Muscle of leg (tissue), 16 donors: Measurements from ENCODE around the gene FAM43A. TPM values are rescaled to one million over a fixed set of nuclear protein-coding genes. Genes with fewer than 3 reads are reported as not detected.

Experiments
- DNase-seq: peaks from one replicate; pipeline ENCODE4 v3.0.0; 2013
- H3K27ac ChIP-seq: one replicate; pipeline ENCODE4 v1.5.1; 2013; ENCODE audit warnings: mild to moderate bottlenecking, low read length, control low read depth
- H3K27me3 ChIP-seq: one replicate; pipeline ENCODE4 v1.6.1; 2013; ENCODE audit warnings: low read length; ENCODE audit not compliant: control insufficient read depth, insufficient read depth
- H3K36me3 ChIP-seq: one replicate; pipeline ENCODE4 v1.6.1; 2013; ENCODE audit warnings: low read length; ENCODE audit not compliant: control insufficient read depth, insufficient read depth
- H3K4me1 ChIP-seq: one replicate; pipeline ENCODE4 v1.6.1; 2013; ENCODE audit warnings: low read length; ENCODE audit not compliant: control insufficient read depth, insufficient read depth
- H3K4me3 ChIP-seq: one replicate; pipeline ENCODE4 v1.5.1; 2013; ENCODE audit warnings: low read length, control low read depth
- H3K9me3 ChIP-seq: replicated peaks from 2 replicates; pipeline ENCODE4 v1.6.1; 2013; ENCODE audit warnings: low read depth, low read length; ENCODE audit not compliant: control insufficient read depth
- WGBS: methylation state at CpG from one replicate; pipeline ENCODE4 v1.1.5; 2013; ENCODE audit warnings: missing lambda C conversion rate; ENCODE audit not compliant: insufficient coverage; 5-methylcytosine and 5-hydroxymethylcytosine counted together
- long read RNA-seq, 11 donors: transcript quantifications; one replicate each; lab custom pipeline, GENCODE V29; 2026
- polyA plus RNA-seq, 8 donors: library from polyadenylated mRNA; unstranded; fragments of 120-200 nt; gene quantifications; one replicate each; pipeline versions ENCODE4 v1.2.1 to v1.2.3, GENCODE V29; 2013; ENCODE audit warnings: inconsistent platforms in 1 of 8, low replicate concordance in 1 of 8; ENCODE audit not compliant: insufficient read length in 8 of 8, insufficient read depth in 1 of 8
- total RNA-seq: library from RNA; stranded (reverse); fragments of 120-200 nt; gene quantifications from one replicate; pipeline ENCODE4 v1.2.4, GENCODE V29; 2013

FAM43A gene, protein sequence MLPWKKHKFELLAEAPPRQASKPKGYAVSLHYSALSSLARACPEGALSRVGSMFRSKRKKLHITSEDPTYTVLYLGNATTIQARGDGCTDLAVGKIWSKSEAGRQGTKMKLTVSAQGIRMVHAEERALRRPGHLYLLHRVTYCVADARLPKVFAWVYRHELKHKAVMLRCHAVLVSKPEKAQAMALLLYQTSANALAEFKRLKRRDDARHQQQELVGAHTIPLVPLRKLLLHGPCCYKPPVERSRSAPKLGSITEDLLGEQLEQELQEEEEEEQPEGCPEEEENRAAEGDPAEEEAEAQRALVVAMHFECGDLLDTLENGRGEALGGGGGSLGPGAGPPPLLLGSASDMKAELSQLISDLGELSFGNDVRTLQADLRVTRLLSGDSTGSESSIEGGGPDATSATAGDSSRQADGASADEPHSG
- total RNA-seq (13.8 TPM), polyA plus RNA-seq (10 to 100 TPM; 14.6 to 31.7 (median 23.5) TPM)
- long read RNA-seq, donor 1, transcript FAM43A-201 (1 exons, 2,494 nt), result major isoform, 8 of 8 reads
- long read RNA-seq, donor 1, partial matches to known transcripts, result 0 of 8 reads
- long read RNA-seq, donor 1, other reads (novel, unspliced or antisense), result 0 of 8 reads
- long read RNA-seq, donor 2, result 0 reads
- long read RNA-seq, donor 3, transcript FAM43A-201 (1 exons, 2,494 nt), result major isoform, 23 of 23 reads
- long read RNA-seq, donor 3, partial matches to known transcripts, result 0 of 23 reads
- long read RNA-seq, donor 3, other reads (novel, unspliced or antisense), result 0 of 23 reads
- long read RNA-seq, donor 4, transcript FAM43A-201 (1 exons, 2,494 nt), result major isoform, 22 of 22 reads
- long read RNA-seq, donor 4, partial matches to known transcripts, result 0 of 22 reads
- long read RNA-seq, donor 4, other reads (novel, unspliced or antisense), result 0 of 22 reads
- long read RNA-seq, donor 5, transcript FAM43A-201 (1 exons, 2,494 nt), result major isoform, 72 of 72 reads
- long read RNA-seq, donor 5, partial matches to known transcripts, result 0 of 72 reads
- long read RNA-seq, donor 5, other reads (novel, unspliced or antisense), result 0 of 72 reads
- long read RNA-seq, donor 6, transcript FAM43A-201 (1 exons, 2,494 nt), result major isoform, 24 of 24 reads
- long read RNA-seq, donor 6, partial matches to known transcripts, result 0 of 24 reads
- long read RNA-seq, donor 6, other reads (novel, unspliced or antisense), result 0 of 24 reads
- long read RNA-seq, donor 7, transcript FAM43A-201 (1 exons, 2,494 nt), result major isoform, 29 of 29 reads
- long read RNA-seq, donor 7, partial matches to known transcripts, result 0 of 29 reads
- long read RNA-seq, donor 7, other reads (novel, unspliced or antisense), result 0 of 29 reads
- long read RNA-seq, donor 8, transcript FAM43A-201 (1 exons, 2,494 nt), result major isoform, 31 of 31 reads
- long read RNA-seq, donor 8, partial matches to known transcripts, result 0 of 31 reads
- long read RNA-seq, donor 8, other reads (novel, unspliced or antisense), result 0 of 31 reads
- long read RNA-seq, donor 9, transcript FAM43A-201 (1 exons, 2,494 nt), result major isoform, 19 of 19 reads
- long read RNA-seq, donor 9, partial matches to known transcripts, result 0 of 19 reads
- long read RNA-seq, donor 9, other reads (novel, unspliced or antisense), result 0 of 19 reads
- long read RNA-seq, donor 10, transcript FAM43A-201 (1 exons, 2,494 nt), result major isoform, 35 of 35 reads
- long read RNA-seq, donor 10, partial matches to known transcripts, result 0 of 35 reads
- long read RNA-seq, donor 10, other reads (novel, unspliced or antisense), result 0 of 35 reads
- long read RNA-seq, donor 11, transcript FAM43A-201 (1 exons, 2,494 nt), result major isoform, 18 of 18 reads
- long read RNA-seq, donor 11, partial matches to known transcripts, result 0 of 18 reads
- long read RNA-seq, donor 11, other reads (novel, unspliced or antisense), result 0 of 18 reads

DNA sequence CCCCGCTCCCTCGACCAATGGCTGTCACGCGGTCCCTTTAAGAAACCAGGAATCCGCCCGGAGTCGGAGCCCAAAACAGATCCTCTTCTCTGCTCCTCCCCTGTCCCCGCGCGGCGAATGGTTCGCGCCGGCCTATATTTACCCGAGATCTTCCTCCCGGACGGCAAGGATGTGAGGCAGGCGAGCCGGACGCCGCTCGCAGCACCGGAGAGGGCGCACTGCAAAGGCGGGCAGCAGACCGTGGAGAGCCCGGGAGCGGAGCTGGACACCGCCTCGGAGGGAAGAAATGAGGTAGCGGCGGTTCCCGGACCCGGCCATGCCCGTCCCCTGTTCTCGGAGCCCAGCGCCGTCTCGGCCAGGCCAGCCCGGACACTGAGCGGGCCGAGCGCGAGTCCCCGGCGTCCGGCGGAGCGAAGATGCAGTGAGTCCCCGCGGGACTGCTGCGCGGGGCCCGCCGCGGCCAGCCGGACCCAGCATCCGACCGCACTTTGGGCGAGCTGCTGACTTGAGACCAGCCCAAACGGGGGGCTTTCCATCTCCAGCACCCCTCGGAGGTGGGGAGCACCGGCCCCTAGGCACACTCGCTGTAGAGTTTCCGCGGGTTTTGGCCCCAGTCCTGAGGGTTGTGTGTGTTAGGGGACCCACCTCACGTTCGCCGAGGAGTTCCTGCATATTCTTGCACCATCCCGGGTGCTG is at the start of gene FAM43A:
Gene FAM43A (plus strand): TSS at position 166 of the 696 bp plus-strand sequence. CDS start 944 bp downstream, outside the sequence.
- peak within 1 kb of the TSS; percentile 52 for H3K27ac ChIP-seq
- H3K27me3 ChIP-seq, result peaks cover 18% of the 10 kb centered on the region
- DNase-seq, result peak; percentile 98
- H3K4me1 ChIP-seq, result peaks cover 46% of the 10 kb centered on the region
- H3K36me3 ChIP-seq, result peaks cover 3% of the 10 kb centered on the region
- H3K9me3 ChIP-seq, result no peaks in the 10 kb centered on the region
- H3K4me3 ChIP-seq, result peak within 1 kb of the TSS; percentile 70
- WGBS, result under 1% methylated on average over 63 of the region's 70 CpGs

DNA sequence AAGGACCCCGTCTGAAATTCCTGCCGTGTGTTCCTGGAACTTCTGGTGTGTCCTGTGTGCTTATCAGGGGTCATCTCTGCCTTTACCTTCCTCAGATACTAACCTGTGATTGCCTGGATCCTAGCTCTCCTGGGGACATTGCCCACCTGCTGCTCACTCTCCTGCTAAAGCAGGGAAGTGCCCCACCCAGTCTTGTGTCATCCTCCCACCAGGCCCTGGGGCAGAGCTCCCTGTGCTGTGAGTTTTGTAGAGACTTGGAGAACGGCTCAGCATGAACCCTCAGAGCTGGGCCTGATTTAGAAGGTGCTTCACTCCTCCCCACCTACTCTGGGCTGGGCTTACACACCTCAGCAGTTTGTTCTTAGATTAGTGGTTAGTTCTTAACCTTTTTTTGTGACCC is 48.6 kb upstream of the FAM43A start:
- H3K4me3 ChIP-seq, result no peak overlapping the region
- H3K9me3 ChIP-seq, result no peaks in the 10 kb centered on the region
- H3K27ac ChIP-seq, result no peak overlapping the region
- peaks cover 14% of the 10 kb centered on the region for H3K36me3 ChIP-seq
- no peaks in the 10 kb centered on the region for H3K27me3 ChIP-seq
- DNase-seq, result no peak
- peaks cover 10% of the 10 kb centered on the region for H3K4me1 ChIP-seq
- 88% methylated on average over 2 of the region's 3 CpGs for WGBS

DNA sequence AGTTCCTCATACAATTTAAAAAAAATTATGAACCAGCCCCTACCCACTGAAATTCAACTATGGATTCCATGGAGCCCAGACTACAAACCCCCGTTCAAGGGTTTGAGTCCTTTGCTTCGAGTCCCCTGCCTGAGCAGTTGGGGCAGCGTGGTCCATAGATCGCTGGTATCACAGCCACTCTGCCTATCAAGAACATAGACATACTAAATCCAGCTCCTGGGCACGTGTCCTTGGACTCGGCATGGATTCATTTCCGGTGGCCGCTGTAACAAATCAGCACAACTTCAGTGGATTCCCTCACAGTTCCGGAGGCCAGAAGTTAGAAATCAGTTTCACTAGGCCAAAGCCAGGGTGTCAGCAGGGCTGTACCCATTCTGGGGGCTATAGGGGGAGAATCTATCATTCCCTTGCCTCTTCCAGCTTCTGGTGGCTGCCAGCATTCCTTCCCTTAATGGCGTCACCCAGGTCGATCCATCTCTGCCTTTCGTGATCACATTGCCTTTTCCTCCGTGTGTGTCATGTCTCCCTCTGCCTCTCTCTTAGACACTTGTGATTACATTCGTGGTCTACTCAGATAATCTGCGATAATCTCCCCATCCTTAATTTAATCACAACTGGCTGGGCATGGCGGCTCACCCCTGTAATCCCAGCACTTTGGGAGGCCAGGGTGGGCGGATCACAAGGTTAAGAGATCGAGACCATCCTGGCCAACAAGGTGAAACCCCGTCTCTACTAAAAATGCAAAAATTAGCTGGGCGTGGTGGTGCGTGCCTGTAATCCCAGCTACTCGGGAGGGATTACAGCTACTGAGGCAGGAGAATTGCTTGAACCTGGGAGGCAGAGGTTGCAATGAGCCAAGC is 47.9 kb upstream of the FAM43A start:
- Histone ChIP-seq H3K27me3 (no peaks in the 10 kb centered on the region), H3K4me1 (peaks cover 3% of the 10 kb centered on the region), H3K36me3 (peaks cover 15% of the 10 kb centered on the region), H3K9me3 (no peaks in the 10 kb centered on the region), H3K4me3 (no peak overlapping the region), H3K27ac (no peak overlapping the region)
- no peak for DNase-seq
- 90% methylated on average over 22 of the region's 22 CpGs for WGBS

DNA sequence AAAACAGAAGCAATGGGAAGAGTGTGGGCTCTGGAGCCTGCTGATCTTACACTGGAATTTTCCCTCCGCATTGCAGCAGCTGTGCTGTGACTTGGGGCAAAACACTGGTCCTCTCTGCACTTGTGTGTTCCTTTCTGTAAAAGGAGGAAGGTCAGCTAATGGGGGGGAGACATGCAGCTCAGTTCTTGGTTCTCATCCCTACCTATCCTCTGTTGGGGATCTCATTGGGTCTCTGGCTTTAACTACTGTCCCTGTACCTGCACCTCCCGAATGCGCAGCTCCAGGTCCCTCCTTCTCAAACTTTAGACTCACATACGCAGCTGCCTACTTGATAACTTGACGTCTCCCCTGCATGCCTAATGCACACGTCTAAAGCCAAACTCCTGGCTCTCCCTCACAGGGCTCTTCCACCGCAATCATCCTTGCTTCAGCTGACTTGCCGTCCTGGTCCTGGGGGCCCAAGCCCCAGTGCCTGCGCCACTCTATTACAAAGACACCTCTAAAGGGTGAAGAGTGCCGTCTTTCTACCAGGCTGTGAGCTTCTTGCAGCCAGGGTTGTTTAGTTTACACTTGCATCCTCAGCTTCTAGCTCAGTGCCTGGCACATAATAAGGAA is 46.6 kb upstream of the FAM43A start:
- Histone ChIP-seq H3K9me3 (no peaks in the 10 kb centered on the region), H3K36me3 (peaks cover 18% of the 10 kb centered on the region), H3K4me3 (no peak overlapping the region), H3K27me3 (no peaks in the 10 kb centered on the region), H3K27ac (no peak overlapping the region), H3K4me1 (no peaks in the 10 kb centered on the region)
- WGBS, result 84% methylated on average over 9 of the region's 10 CpGs
- no peak for DNase-seq

DNA sequence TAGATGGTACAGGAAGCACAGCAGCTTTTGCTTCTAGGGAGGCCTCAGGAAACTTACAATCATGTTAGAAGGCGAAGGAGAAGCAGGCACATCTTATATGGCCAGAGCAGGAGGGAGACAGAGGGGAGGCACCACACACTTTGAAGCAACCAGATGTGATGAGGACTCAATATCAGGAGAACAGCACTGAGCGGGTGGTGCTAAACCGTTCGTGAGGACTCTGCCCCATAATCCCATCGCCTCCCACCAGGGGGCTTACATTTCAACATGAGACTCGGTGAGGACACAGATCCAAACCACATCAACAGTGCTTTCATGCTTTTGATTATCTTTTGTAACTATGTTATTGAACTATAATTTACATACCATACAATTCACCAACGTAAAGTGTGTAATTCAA is 44.9 kb upstream of the FAM43A start:
- DNase-seq, result no peak
- Histone ChIP-seq H3K4me1 (no peaks in the 10 kb centered on the region), H3K4me3 (no peak overlapping the region), H3K36me3 (peaks cover 26% of the 10 kb centered on the region), H3K27ac (no peak overlapping the region), H3K9me3 (no peaks in the 10 kb centered on the region), H3K27me3 (no peaks in the 10 kb centered on the region)
- no CpG with 5 or more reads among the region's 7 CpGs for WGBS

DNA sequence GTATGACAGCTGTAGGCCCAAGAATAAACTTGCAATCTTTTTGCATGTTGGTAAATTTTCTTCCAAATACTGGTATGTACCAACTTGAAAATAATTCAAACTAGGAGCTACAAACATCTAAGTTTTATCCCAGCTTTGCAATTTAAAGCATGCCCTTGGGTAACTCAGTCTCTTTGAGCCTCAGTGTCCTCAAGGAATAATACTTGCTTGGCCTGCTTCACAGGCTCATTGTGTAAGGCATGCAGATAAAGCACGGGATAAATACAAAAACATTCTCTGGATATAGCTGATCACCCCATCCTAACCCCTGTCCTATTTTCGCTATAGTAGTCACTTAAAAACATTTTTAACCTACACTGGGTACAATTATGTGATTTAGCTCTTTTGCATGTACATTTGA is 42.9 kb upstream of the FAM43A start:
- Histone ChIP-seq H3K27me3 (no peaks in the 10 kb centered on the region), H3K36me3 (peaks cover 28% of the 10 kb centered on the region), H3K4me1 (no peaks in the 10 kb centered on the region), H3K4me3 (no peak overlapping the region), H3K27ac (no peak overlapping the region), H3K9me3 (no peaks in the 10 kb centered on the region)
- no peak for DNase-seq
- WGBS, result no CpG with 5 or more reads among the region's 2 CpGs

DNA sequence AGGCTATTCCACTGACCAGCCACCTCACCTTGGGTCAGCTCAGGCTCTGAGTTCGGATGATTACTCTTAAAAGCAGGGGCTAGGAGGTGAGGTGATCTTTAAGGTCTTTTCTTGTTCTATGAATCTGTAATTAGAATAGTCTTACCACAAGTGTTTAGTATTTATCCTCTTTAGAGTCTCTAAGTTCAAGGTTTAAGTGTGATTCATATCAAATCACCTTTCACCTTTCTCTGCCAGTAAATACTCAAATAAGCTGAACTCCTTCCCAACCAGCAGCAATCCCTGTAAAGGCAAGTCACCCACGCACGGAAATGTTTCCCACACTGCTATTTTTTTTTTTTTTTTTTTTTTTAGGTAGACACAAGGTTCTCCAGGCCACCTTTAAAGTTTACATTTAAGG is 37.9 kb upstream of the FAM43A start:
- no CpG with 5 or more reads among the region's 3 CpGs for WGBS
- Histone ChIP-seq H3K27ac (no peak overlapping the region), H3K36me3 (peaks cover 38% of the 10 kb centered on the region), H3K4me1 (no peaks in the 10 kb centered on the region), H3K27me3 (no peaks in the 10 kb centered on the region), H3K9me3 (no peaks in the 10 kb centered on the region), H3K4me3 (no peak overlapping the region)
- no peak for DNase-seq

DNA sequence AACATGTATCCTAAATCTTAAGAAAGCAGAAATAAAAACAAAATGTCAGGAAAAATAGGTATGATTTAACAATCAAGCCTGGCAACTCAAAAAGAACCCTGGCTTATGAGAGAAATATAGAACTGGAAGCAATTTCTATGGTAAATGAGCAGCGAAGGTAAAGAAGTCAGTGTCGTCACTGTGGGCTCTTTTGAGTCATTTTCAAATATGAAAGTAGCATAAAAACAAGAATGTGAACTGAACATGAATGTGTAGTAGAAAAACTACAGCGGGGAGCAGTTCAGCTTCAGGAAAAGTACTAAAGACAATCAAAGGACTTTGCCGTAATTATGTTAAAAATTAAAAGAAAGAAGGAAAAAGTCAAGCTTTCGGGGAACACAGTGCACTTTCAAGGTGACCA is 31.2 kb upstream of the FAM43A start:
- Histone ChIP-seq H3K4me3 (no peak overlapping the region), H3K27me3 (no peaks in the 10 kb centered on the region), H3K27ac (no peak overlapping the region), H3K9me3 (no peaks in the 10 kb centered on the region), H3K36me3 (peaks cover 33% of the 10 kb centered on the region), H3K4me1 (no peaks in the 10 kb centered on the region)
- WGBS, result 73% methylated on average over 4 of the region's 5 CpGs
- no peak for DNase-seq
